HK-2 (cell line): ENCODE measurements around the gene INF2.
"Not testable (repeated sequence)": the region's sequence is repeated elsewhere in the genome, so short reads cannot be mapped to it uniquely, and the experiment has no call there.

ENCODE experiments used
- DNase-seq: peaks from one replicate; pipeline ENCODE4 v3.0.0-alpha.2; 2018; ENCODE audit not compliant: unreplicated experiment

The INF2 gene

DNA sequence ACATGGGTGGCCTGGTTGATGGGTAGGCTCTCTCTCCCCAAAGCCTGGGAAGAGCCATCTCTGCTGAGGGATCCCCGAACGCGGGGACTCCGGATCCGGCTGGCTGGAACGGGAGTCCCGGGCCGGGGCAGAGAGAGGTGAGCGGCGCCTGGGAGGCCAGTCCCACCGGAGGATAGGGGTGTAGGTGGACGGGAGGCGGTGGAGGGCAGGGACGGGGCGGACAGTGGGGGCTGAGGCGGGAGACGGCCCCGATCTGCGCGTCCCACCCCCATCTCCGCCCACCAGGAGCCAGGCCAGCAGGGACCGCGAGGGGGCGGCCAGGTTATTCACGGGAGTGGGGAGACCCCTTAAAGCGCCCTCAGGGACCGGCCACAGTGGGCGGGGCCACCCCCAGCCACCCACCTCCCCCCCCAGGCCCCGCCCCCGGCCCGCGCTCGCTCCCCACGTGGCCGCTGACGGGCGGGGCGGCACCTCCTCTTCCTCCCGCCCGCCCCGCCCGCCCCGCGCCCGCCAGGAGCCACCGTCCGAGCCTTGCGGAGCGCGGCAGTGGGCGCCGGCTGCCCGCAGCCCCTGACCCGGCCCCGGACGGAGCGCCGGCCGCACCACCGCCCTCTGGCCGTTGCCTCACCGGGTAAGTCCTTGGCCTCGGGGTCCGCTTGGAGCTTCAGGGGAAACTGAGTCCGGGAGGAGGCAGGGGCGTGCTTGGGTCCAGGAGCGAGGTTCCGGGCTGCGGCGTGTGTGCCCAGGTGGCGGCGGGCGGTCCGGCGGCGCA is at the start of gene INF2:
TSS of gene INF2 (plus strand) at position 510 of the 772 bp plus-strand sequence. CDS start 11,748 bp downstream, outside the sequence.
- peak; percentile 77 for DNase-seq

DNA sequence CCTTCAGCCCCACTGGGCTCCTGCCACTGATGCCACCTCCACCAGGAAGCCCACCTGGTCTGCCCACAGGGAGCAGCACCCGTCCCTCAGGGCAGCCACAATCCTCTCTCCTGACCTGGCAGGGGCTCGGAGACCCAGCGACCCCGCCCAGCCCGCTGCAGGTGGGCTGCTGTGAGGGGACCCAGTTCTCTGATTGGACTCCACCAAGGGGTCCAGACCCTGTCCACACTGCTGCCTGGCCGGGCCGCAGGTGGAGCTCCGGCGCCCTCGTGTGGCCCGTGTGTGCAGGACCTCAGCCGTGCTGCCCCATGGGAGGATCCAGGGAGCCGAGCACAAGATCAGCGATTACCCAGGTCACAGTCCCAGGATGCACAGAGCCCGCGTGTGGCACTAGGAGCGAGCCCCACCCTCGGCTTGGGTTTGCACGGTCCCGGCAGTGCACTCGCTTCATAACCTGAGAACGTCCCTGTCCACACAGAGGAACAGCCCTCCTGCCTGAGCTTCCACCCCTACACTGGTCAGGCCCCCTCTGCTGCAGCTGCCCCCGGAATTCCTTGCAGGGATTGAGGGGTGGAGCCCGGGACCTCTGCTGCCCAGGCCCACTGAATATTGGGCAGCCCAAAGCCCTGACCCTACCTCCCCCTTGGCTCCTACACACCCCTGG is 49.4 kb upstream of the INF2 start:
- peak; percentile 68 for DNase-seq

DNA sequence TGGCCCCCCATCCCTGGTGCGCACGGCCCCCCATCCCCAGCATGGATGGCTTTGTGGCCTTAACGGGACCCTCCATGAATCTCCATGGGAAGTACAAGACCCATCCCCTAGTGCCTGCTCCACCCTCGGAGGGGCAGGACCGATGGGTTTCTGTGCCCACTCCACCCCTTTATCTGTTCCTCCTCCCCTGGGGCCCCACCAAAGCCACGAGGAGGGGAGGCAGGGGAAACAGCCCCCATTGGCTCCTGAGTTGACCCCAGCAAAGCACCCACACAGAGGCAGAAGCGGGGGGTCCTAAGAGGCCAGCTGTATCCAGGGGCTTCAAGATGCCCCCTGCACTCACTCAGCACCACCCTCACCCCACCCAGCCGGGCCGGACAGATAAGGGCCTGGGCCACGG is 48.7 kb upstream of the INF2 start:
- no peak for DNase-seq

DNA sequence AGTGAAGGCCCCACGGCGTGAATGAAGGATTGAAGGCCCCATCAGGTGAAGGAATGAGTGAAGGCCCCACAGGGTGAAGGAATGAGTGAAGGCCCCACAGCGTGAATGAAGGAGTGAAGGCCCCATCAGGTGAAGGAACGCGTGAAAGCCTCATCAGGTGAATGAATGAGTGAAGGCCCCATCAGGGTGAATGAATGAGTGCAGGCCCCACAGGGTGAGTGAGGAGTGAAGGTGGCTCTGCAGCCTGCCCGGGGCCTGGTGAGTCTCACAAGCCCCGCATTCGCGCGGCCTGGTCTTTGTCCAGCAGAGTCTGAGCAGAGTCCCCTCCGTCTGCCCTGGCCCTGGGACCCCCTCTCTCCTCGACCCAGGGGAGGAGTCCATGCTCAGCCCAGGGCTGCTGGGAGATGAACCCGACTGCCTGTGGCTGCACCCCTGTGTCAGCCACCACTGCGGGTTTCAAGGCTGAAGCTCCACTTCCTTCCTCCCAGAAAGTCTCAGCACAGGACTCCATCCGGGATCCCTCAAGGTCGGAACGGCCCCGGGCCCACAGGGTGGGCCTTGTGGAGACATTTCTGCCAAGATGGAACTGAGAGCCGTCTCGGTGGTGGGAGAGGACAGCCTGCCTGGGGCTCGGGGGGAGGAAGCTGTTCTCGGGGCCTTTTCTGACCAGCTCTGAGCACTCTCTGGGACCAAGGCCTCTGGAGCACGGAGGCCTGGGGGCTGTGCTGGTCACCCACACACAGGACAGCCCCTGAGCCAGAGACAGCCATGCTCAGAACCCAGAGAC is 47.5 kb upstream of the INF2 start:
- no peak for DNase-seq

DNA sequence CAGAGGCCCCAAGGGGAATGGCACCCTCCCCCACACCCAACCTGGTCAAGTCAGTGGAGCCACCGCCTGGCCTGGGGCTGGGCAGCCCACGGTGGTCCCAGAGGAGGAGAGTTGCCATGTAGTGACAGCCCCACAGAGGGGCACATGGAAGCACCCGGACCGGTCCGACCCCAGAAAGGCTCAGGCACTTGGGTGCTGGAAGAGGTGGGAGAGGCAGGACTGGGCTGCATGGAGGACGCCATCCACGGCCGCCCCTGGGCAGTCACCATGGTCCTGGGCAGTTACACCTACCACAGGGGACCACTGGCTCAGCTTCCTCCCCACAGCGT is 46.9 kb upstream of the INF2 start:
- DNase-seq: no peak

GRCh38 chr14:104643306-104643705 is 46.1 kb upstream of the INF2 start:
- DNase-seq: no peak

DNA sequence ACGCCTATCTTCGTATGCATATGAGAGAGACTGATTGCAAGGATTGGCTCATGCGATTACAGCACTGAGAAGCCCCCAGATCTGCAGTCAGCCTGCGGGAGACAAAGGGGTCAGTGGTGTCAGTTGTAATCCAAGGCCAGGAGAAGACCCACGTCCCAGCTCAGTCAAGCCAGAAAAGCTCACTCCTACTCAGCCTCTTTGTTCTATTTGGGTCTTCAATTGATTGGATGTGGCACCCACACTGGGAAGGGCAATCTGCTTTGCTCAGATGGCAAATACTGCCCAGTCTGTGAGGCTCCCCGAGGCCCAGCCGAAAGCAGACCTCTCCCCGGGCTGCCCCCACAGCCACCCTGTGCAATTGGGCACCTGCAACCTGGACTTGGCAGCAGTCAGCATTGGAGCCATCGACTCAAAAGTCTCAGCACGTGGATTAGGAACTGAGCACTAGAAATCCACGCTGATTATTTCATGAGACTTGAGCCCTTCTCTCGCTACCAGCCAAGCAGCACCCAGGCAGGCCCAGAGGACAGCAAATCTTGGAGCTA is 45.3 kb upstream of the INF2 start:
- DNase-seq: no peak

DNA sequence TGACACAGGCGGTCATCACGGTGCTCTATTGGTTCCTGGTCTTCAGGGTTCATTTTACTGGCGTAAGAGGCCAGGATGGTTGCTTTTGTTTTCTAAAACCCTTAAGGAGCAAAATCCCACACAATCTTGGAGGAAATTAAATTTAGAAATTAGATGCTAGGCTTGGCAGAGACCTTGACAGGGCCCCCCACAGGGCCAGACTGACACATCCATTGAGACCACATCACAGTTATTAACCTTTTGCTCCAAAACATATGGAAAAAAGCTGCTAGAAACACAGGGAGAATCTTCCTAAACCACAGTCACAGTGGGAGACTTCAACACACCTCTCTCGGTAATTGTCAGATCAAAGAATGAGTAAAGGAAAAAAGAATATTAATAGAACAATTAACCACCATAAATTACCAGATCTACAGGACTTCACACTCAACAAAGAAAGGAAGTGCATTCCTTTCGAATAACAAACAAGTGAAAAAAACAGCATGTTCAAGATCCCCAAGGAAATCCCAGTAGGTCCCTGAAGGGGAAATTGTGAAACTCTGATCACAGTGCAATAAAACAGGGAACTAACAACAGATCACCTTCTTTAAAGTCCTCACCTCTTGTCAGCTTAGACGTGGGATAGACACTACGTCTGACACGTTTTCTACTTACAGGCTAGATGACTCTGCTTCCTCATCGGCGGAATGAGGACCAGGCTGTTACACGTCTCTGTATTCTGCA is 44.6 kb upstream of the INF2 start:
- no peak for DNase-seq

- no peak for DNase-seq
Measured at GRCh38 chr14:104647467-104648043, 41.9 kb upstream of the INF2 start.

DNA sequence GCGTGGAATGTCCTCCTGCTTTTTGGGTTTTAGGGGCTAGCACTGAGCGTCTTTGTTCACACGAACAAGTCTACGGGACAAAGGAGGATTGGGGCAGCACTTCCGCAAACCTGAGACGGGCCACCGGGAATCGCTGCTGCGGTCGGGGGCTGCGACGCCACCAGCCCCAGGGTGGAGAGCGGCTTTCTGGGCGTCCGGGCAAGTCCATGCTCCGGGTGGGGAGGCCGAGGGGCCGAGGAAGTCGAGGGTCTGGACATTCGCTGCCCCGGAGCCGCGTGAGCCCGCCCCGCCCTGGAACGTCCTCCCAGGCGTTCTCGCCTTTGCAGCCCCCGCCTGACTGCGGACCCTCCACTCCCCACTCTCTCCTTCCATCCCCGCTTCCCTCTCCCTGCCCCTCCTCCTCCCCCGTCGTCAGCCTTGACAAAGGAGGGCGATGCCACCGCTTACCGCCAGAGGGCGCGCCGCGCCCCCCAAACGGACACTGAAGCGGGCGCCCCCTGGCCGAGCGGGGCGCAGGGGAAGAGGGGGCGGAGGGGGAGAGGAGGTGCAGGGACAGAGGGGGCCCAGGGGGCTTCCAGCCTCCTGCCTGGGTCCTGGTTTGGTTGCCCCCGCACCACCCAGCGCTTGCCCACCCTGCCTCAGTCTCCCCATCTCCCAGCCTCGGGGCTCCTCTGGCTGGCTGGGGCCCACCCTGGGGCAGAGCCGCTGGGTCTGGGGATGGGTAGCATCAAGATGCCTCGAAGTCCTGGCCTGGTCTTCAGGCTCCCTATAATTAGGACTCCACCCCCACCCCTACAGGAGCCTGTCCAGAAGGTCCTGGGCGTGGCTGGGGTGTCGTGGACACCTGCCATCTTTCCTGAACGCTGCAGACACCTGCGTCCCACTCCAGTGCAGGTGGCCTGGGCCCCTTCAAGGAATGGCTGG is 39.1 kb upstream of the INF2 start:
- DNase-seq: peak; percentile 66

- DNase-seq: no peak
Measured at GRCh38 chr14:104650981-104651875, 38.2 kb upstream of the INF2 start.

- DNase-seq: no peak
Measured at GRCh38 chr14:104651876-104652260, 37.5 kb upstream of the INF2 start.

DNA sequence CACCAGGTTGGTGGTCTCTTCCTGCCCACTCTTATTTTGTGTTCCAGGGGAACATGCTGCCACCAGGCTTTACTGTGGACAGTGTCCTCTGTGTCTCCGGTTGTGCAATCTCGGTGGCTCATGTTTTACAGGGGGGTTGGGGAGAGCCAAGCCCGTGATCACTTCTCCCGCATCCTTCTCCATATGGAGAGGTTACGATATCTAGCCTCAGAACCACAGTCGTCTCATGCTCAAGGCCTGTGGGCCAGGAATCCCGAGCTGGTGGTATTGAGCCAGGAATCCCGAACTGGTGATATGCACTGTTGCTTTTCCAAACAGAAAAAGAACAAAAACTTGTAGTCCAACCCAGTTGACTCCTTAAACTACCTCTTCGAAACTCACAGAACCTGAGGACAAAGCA is 37.0 kb upstream of the INF2 start:
- DNase-seq: no peak

DNA sequence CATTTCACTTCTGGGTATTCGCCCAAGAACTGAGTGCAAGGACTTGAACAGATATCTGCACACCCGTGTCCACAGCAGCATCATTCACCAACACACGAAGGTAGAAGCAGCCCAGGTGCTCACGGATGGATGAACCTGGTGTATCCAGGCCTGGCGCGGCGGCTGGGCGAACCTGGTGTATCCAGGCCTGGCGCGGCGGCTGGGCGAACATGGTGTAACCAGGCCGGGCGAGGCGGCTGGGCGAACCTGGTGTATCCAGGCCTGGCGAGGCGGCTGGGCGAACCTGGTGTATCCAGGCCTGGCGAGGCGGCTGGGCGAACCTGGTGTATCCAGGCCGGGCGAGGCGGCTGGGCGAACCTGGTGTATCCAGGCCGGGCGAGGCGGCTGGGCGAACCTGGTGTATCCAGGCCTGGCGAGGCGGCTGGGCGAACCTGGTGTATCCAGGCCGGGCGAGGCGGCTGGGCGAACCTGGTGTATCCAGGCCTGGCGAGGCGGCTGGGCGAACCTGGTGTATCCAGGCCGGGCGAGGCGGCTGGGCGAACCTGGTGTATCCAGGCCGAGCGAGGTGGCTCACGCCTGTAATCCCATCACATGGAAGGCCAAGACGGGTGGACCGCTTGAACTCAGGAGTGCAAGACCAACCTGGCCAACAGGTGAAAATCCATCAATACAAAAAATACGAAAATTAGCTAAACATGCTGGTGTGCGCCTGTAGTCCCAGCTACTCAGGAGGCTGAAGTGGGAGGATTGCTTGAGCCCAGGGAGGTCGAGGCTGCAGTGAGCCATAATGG is 36.1 kb upstream of the INF2 start:
- not testable (repeated sequence) for DNase-seq

DNA sequence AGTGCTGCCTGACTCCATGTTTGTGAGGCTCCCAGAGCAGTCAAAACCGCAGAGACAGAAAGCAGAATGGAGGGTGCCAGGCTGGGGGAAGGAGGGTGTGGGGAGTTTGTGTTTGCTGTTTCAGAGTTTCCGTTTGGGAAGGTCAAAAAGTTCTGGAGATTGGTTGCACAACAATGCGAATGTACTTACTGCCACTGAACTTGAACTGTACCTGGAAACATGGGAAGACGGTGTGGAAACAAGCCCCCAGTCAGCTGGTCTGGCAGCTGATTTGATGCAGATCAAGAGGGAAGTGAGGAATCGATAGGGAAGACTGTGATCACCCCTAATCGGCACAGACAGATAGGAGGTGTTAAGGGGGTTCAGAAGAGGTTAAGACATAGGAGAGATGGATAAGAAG is 35.3 kb upstream of the INF2 start:
- no peak for DNase-seq

- DNase-seq: no peak
Measured at GRCh38 chr14:104655128-104655848, 34.1 kb upstream of the INF2 start.

- DNase-seq: no peak
Measured at GRCh38 chr14:104656014-104656714, 33.3 kb upstream of the INF2 start.
